ENCODE measurements around the gene HCN3. TPM values are rescaled to one million over a fixed set of nuclear protein-coding genes. Genes with fewer than 3 reads are reported as not detected.

The HCN3 gene
- total and polyA plus RNA-seq, 2 donors (not counting 3 experiments of a cell fraction or from before 2014, with no cell fraction given) = 3.3 to 4.1 TPM

DNA sequence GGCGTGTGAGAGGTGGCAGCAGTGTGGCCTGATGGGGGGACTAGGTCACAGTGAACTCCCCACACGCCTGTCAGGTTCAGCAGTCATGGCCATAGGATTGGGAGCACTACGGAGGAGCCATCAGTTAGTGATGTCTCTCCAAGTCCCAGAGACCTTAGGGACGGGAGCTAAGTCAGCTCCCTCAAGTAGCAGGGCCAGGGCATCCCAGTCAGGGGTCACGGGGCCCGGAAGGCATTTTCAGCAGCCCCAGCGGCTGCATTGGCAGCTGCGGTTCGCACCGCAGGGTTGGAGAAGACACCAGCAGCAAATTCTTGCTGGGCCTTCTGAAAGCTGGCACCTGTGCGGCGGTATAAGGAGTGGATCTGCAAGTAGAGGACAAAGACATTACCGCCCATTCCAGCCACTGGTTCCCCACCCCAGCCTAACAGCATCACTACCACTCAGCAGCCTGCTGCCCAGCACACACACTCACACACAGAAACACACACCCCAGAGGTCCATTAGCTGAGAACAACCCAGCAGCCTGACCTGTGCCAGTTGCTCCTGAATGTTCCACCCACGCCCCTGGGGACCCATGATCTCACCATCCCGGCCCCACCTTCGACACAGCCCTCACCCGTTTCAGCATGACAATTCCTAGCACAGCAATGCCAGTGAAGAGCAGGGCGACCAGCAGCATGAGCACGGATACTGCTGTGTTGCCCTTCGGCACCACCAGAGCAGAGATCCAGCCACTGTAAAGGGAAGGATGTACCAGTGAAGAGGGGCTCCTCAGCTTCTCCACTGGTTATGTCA is 21.0 kb upstream of the HCN3 start:
- H3K27ac ChIP-seq (ENCODE audit: insufficient read depth, low read depth, low read length) = peak overlapping the region; percentile 66
- H3K36me3 ChIP-seq (ENCODE audit: control insufficient read depth in 2 of 2, extremely low read depth in 1 of 2, insufficient read depth in 2 of 2, low read length in 2 of 2) = peaks cover 3 to 11% of the 10 kb centered on the region in 2 experiments
- no peaks in the 10 kb centered on the region for H4K20me1 ChIP-seq (replicated peaks; ENCODE audit: control insufficient read depth, extremely low read depth, insufficient read depth, low read length)
- peaks cover 26% of the 10 kb centered on the region for H3K4me1 ChIP-seq (ENCODE audit: control insufficient read depth, extremely low read depth, insufficient read depth, low read length)
- no peak for TF ChIP-seq JUN (IDR thresholded peaks at IDR 0.05; ENCODE audit: borderline replicate concordance, insufficient read depth, insufficient read length, low read depth)
- TF ChIP-seq MYC (IDR thresholded peaks at IDR 0.05; ENCODE audit: low read depth, low read length) = no peak
- TF ChIP-seq GATA2 (IDR thresholded peaks at IDR 0.05; ENCODE audit: insufficient read depth, insufficient read length, low read depth, low read length) = no peak
- TF ChIP-seq POLR2A (IDR thresholded peaks at IDR 0.05; ENCODE audit: low read depth, low read length) = no peak
- no peak for TF ChIP-seq FOS (IDR thresholded peaks at IDR 0.05; ENCODE audit: borderline replicate concordance, insufficient read depth, low read length)
- no peak for TF ChIP-seq POLR2AphosphoS5 (IDR thresholded peaks at IDR 0.05; ENCODE audit: insufficient read depth, low read depth, low read length)
- no peak for TF ChIP-seq MAX (IDR thresholded peaks at IDR 0.05; ENCODE audit: insufficient read depth, insufficient read length)
- TF ChIP-seq EZH2 (IDR thresholded peaks at IDR 0.05; ENCODE audit: borderline replicate concordance, low read depth, low read length, severe bottlenecking) = no peak
- TF ChIP-seq, protein P1, sequence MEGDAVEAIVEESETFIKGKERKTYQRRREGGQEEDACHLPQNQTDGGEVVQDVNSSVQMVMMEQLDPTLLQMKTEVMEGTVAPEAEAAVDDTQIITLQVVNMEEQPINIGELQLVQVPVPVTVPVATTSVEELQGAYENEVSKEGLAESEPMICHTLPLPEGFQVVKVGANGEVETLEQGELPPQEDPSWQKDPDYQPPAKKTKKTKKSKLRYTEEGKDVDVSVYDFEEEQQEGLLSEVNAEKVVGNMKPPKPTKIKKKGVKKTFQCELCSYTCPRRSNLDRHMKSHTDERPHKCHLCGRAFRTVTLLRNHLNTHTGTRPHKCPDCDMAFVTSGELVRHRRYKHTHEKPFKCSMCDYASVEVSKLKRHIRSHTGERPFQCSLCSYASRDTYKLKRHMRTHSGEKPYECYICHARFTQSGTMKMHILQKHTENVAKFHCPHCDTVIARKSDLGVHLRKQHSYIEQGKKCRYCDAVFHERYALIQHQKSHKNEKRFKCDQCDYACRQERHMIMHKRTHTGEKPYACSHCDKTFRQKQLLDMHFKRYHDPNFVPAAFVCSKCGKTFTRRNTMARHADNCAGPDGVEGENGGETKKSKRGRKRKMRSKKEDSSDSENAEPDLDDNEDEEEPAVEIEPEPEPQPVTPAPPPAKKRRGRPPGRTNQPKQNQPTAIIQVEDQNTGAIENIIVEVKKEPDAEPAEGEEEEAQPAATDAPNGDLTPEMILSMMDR (IDR thresholded peaks at IDR 0.05; ENCODE audit: extremely low read depth in 1 of 2, insufficient read depth in 1 of 2, low read depth in 1 of 2, low read length in 2 of 2) = no peak
- peak overlapping the region in 1 of 3 experiments; percentile 57 for H3K4me3 ChIP-seq (replicated peaks in 1 of 3; ENCODE audit: insufficient read depth in 1 of 3, low read depth in 1 of 3, low read length in 3 of 3)
- H3K9ac ChIP-seq (replicated peaks; ENCODE audit: extremely low read depth, insufficient read depth, low read length) = peak overlapping the region; percentile 77
- CTCF ChIA-PET = interaction anchor here (1.1 kb wide), 1 partner anchor 10 kb away, joined by 5 read pairs; no protein-coding TSS in a partner anchor
- H3K9me1 ChIP-seq (replicated peaks; ENCODE audit: control insufficient read depth, extremely low read depth, insufficient read depth, low read length) = no peaks in the 10 kb centered on the region
- FAIRE-seq (no peak), DNase-seq (ENCODE audit: low read depth, low spot score) (no peak)
- H3K79me2 ChIP-seq (ENCODE audit: control insufficient read depth, insufficient read depth, low read length) = peaks cover 20% of the 10 kb centered on the region
- H3K27me3 ChIP-seq (ENCODE audit: control insufficient read depth in 2 of 2, insufficient read depth in 2 of 2, low read length in 2 of 2) = no peaks in the 10 kb centered on the region
- intact Hi-C loops (cut with micrococcal nuclease) (loop anchor here (10.0 kb wide), 1 partner anchor 309 kb away; the partner anchor contains the start of gene ASH1L), dilution Hi-C loops (cut with MboI; ENCODE audit: extremely low pct_ligation_motif_present, low sequenced_read_pairs) (no loop called here)
- no TSS peak for BruUV-seq (replicated peaks)
- POLR2A ChIA-PET = interaction anchor here (0.6 kb wide), 1 partner anchor 9 kb away, joined by 4 read pairs; no protein-coding TSS in a partner anchor
- H3K4me2 ChIP-seq (ENCODE audit: insufficient read depth, low read length) = peak overlapping the region; percentile 76
- peak overlapping the region; percentile 80 for H2AFZ ChIP-seq (ENCODE audit: low read depth, low read length)
- no peaks in the 10 kb centered on the region for H3K9me3 ChIP-seq (replicated peaks; ENCODE audit: control insufficient read depth, insufficient read depth, low read length)
